Measurements from ENCODE around the gene GPC6.

GPC6 gene

DNA sequence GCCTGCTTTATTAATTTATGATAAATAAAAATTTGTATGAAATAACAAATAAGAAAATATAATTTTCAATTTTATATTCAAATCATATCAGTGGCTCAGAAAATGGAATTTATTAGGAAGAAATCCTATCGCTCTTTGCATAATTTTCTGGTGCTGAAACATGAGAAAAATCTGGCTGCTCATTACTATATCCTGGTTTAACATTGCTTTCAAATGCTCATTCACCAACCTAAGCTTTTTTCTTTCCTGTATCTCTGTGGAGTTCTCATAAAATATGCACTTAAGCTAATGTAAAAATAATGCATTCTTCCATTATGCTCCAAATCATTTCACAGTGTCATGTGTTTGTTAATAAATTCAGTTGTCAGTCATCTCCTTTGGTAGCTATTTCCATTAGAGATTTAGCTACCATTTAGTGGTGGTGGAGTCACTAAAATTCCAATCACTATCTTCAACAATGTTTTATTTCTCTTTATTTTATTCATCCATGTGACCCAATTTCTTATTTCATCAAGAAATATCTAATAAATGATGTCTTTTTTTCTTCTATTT is 754.9 kb downstream of the GPC6 start:
- DNase-seq (ENCODE audit: low read depth): no peak
- TF ChIP-seq, protein P1, sequence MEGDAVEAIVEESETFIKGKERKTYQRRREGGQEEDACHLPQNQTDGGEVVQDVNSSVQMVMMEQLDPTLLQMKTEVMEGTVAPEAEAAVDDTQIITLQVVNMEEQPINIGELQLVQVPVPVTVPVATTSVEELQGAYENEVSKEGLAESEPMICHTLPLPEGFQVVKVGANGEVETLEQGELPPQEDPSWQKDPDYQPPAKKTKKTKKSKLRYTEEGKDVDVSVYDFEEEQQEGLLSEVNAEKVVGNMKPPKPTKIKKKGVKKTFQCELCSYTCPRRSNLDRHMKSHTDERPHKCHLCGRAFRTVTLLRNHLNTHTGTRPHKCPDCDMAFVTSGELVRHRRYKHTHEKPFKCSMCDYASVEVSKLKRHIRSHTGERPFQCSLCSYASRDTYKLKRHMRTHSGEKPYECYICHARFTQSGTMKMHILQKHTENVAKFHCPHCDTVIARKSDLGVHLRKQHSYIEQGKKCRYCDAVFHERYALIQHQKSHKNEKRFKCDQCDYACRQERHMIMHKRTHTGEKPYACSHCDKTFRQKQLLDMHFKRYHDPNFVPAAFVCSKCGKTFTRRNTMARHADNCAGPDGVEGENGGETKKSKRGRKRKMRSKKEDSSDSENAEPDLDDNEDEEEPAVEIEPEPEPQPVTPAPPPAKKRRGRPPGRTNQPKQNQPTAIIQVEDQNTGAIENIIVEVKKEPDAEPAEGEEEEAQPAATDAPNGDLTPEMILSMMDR (conservative IDR thresholded peaks at IDR 0.05; ENCODE audit: low read depth, low read length): no peak
- H3K4me3 ChIP-seq (ENCODE audit: low read depth, low read length): no peak overlapping the region

DNA sequence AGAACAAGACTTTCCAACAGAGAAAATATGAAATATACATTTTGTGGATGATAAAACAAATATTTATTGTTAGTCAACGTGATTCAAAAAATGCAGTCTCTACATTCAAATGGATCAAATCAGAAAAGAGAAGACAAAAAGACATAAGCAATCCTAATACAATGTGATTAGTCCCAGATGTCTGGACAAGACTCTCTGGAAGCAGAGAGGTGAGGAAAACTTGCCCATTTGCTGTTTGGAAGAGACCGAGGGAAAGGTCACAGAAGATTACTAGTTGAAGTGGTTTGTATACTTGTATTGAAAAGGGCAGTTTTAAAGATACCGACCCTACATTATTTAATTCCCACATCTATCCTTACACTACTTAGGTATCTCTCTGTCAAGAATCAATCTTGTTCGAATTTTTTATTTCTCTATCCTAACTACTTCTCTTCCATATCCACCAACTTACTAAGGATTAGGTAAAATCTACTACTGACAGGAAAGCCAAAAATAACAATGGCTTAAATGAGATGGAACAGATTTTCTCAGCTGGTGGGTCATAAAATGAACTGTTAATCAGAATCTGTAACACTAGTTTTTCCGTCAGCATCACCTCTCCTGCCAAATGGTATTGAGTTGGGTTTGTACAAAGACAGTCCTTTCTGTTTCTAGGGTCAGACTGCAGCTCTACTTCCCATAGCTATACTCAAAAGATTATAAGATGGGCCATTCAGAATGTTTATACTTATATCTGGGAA is 755.7 kb downstream of the GPC6 start:
- no peak for DNase-seq (ENCODE audit: low read depth)
- TF ChIP-seq, protein P1 (conservative IDR thresholded peaks at IDR 0.05; ENCODE audit: low read depth, low read length): no peak
- no peak overlapping the region for H3K4me3 ChIP-seq (ENCODE audit: low read depth, low read length)

DNA sequence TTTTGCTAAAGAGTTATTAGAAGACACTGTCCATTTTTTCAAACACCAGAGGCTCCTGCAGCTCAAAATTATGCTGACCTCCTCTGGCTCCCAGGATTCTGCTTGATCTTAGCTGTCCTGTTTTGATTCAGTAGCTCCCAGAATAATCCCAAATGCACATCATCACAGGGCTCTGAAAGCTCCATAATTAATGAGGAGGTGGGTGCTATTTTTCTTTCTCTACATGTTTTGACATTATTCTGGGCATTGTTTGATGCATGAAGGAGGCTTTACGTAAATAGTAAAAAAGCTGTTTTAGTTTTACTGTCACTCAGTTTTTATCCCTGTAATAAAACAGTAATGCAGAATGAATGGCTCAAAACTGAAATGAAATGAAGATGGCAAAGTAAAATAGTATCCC is 757.4 kb downstream of the GPC6 start:
- DNase-seq (ENCODE audit: low read depth): no peak
- TF ChIP-seq, protein P1 (conservative IDR thresholded peaks at IDR 0.05; ENCODE audit: low read depth, low read length): no peak
- no peak overlapping the region for H3K4me3 ChIP-seq (ENCODE audit: low read depth, low read length)

DNA sequence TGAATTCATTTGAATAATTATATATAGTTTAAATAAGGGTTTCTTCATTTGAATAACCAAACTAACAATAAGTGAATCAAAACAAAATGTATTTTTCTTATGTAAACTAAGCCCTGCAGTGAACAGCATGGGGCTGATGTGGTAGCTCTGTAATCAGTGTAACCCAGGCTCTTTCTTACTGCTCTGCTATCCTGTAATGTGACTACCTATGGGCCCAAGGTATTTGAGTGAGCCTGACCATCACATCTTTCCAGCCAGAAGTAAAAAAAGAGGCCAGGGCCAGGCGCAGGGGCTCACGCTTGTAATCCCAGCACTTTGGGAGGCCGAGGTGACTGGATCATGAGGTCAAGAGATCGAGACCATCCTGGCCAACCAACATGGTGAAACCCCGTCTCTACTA is 758.3 kb downstream of the GPC6 start:
- no peak for DNase-seq (ENCODE audit: low read depth)
- no peak overlapping the region for H3K4me3 ChIP-seq (ENCODE audit: low read depth, low read length)
- TF ChIP-seq, protein P1 (conservative IDR thresholded peaks at IDR 0.05; ENCODE audit: low read depth, low read length): no peak

DNA sequence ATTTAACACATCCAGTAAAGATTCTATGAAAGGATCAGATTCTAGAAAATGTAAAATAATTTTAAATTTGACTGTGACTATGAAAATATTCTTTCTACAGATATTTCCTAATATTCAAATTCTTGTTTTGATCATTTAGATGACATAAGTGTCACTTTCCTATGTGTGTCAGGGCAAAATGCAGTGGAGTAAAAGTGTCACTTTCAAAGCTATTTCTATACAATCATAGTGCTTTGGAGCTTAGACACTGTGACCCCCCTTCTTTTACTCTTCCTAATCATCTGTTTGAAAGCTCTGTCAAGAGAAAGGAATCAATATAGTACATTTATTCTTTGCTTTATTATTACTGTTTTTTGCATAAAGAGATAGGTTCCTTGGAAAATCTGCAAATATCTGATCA is 760.9 kb downstream of the GPC6 start:
- TF ChIP-seq, protein P1 (conservative IDR thresholded peaks at IDR 0.05; ENCODE audit: low read depth, low read length): no peak
- no peak overlapping the region for H3K4me3 ChIP-seq (ENCODE audit: low read depth, low read length)
- no peak for DNase-seq (ENCODE audit: low read depth)

DNA sequence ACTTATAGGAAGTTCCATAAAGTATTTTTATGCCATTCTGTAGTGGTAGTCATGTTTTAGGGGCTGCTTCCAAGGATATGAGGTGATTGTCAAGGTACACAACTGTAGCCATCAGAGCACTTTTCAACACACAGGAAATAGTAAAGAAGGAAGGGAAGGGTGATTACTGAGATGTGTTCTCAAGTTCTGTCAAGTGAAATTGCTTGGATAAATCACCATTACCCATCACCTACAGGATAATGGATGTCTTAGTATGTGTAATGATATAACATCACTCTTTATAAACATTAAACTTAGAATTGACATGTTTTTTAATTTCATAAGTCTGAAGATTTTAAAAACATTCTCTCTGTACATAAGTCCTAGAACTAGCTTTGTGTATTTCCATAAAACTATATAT is 765.0 kb downstream of the GPC6 start:
- TF ChIP-seq, protein P1 (conservative IDR thresholded peaks at IDR 0.05; ENCODE audit: low read depth, low read length): no peak
- DNase-seq (ENCODE audit: low read depth): no peak

DNA sequence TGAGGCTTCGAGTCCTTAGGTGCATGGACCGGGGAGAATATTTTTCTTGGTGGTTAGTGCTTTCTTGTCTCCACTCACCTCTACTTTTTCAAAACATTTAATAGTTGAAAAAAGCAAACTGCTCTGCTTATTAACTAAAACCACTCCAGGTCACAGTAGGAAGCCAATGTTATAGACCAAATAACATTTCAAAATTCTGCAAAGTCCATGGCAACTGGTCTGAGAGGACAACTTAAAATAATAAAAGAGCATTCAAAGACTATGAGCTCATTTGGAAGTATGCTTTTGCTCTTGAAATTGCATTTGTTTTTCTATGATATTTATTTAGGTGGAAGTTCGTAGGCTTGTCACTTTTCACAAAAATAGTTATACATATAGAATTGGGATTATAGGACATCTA is 769.9 kb downstream of the GPC6 start:
- TF ChIP-seq, protein P1 (conservative IDR thresholded peaks at IDR 0.05; ENCODE audit: low read depth, low read length): no peak
- peak; percentile 67 for DNase-seq (ENCODE audit: low read depth)

More for the DNA sequence above, 765.0 kb downstream of the GPC6 start:
- no peak overlapping the region for H3K4me3 ChIP-seq (ENCODE audit: low read depth, low read length)

More for the DNA sequence above, 769.9 kb downstream of the GPC6 start:
- H3K4me3 ChIP-seq (ENCODE audit: low read depth, low read length): no peak overlapping the region

Measured in choroid plexus epithelial cell (primary cell).